LNCaP clone FGC (cell line): ENCODE results near the gene GADD45A.

ENCODE experiments used
- DNase-seq: peaks from one replicate; pipeline ENCODE4 v3.0.0-alpha.2; 2011; ENCODE audit warnings: low read depth
- H3K4me3 ChIP-seq: 2 replicates; pipeline ENCODE4 v1.5.1; 2011; ENCODE audit warnings: mild to moderate bottlenecking, low read depth, low read length, control low read depth
- TF ChIP-seq, protein P1 (sequence below): IDR thresholded peaks from 2 replicates; pipeline ENCODE4 v1.5.1; 2012; ENCODE audit warnings: mild to moderate bottlenecking; ENCODE audit not compliant: control insufficient read depth, insufficient read depth; ENCODE audit errors: extremely low read depth

Gene GADD45A

DNA sequence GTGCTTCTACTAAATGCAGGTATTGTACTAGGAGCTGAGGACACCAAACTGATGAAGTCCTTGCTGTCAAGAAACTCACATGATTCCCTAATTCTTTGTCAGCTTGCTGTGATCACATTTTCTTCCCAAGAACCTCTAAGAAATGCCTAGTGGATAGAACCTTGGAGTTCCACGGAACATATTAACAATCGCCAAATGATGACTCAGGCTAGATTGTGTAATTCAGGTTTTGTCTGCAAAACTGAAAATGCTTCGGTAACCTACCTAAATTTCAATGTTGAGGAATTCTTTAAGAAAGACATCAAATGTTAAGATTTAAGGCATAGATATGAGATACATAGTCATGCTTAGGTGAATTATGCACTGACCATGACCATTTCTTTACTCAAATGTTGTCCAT lies 1.7 kb upstream of the GADD45A start:
- TF ChIP-seq, protein P1, sequence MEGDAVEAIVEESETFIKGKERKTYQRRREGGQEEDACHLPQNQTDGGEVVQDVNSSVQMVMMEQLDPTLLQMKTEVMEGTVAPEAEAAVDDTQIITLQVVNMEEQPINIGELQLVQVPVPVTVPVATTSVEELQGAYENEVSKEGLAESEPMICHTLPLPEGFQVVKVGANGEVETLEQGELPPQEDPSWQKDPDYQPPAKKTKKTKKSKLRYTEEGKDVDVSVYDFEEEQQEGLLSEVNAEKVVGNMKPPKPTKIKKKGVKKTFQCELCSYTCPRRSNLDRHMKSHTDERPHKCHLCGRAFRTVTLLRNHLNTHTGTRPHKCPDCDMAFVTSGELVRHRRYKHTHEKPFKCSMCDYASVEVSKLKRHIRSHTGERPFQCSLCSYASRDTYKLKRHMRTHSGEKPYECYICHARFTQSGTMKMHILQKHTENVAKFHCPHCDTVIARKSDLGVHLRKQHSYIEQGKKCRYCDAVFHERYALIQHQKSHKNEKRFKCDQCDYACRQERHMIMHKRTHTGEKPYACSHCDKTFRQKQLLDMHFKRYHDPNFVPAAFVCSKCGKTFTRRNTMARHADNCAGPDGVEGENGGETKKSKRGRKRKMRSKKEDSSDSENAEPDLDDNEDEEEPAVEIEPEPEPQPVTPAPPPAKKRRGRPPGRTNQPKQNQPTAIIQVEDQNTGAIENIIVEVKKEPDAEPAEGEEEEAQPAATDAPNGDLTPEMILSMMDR, result no peak
- H3K4me3 ChIP-seq, result no peak overlapping the region
- DNase-seq, result no peak

DNA sequence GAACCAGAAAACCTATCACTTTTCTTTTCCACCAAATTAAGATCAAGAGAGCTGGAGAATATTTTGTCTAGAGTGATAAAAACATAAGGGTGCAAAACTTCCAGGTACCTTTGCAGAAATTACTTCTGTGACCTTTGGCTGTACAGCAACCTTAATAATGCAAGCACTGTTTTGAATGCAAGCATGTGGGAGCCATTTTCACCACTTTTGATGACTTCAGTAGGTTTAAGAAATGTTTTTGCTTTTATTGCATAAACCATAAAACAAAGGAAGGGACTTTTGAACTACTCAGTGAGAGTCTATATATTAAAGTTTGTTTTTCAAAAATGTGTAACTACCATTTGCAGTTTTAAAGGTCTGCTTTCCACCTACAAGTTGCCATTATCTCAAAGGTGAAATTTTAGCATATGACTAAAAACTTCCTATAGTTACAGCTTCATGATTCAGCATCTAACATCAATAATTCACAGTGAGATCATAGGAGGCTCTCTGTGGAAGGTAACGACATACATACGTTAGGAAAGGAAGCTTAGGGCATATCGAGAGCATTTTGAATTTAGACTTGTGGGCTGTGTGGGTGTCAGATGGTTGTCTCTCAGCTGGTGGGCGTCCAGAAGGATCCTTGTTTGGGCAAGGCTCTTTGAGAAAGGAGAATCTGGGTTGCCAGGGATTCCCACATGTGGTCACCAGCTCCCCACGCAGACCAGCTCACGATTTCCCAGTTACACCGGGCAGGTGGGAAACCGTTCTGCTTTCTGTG lies 1.1 kb upstream of the GADD45A start:
- H3K4me3 ChIP-seq, result no peak overlapping the region
- DNase-seq, result no peak
- TF ChIP-seq, protein P1, result no peak

DNA sequence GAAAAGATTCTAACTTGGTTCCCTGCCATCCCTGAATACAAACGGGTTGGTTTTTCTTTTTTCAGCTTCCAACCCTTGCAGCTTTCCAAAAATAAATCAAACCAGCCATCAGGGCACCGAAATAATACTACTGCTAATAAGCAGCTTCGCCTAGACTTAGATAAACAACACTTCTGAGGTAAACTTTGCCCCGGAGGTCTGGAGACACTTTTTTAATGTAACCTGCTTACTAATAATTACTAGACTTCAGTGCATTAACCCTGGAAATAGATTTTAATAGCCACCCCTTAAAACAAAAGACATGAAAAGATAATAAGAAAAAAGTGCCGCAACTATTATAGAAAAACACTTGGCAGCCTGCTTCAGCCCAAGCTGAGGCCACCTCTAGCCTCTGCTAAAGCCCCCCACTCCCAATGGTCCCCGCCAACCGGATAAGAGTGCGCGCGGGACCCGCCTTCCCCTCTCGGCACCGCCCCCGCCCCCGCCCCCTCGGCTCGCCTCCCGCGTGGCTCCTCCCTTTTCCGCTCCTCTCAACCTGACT lies 405 bp upstream of the GADD45A start:
- no peak for DNase-seq
- TF ChIP-seq, protein P1, result no peak
- H3K4me3 ChIP-seq, result peak overlapping the region; percentile 30; the same call in 1 of the 2 replicates

DNA sequence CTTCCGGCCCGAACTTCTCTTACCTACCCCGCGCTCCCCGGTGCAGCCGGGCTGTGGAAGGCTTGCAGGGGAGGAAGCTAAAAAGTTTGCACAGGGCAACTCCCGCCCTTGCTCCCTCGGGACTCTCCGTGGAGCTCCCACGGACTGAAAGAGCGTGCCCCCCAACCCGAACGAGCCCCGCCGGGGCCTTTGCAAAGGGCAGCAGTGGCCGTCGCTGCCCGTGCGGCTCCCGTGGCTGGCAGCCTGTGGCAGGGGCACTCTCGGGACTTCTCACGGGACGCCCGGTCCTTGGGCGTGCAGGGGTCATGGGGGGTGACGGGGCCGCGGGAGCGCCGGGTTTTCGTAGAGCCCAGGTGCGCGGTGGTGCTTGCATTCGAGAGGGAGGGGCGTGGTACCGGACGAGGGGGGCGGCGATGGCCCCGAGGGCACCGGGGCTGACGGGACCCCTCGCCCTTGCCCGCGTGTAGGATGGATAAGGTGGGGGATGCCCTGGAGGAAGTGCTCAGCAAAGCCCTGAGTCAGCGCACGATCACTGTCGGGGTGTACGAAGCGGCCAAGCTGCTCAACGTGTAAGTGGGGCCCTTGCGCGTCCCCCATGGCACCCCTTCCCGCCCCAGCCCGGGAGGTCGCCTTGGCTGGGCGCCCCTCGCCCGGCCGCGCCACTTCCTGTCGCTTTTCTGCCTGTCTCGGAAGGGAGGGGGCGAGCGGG lies 711 bp downstream of the GADD45A start:
- TF ChIP-seq, protein P1, result no peak
- DNase-seq, result no peak
- H3K4me3 ChIP-seq, result peak overlapping the region; percentile 97

DNA sequence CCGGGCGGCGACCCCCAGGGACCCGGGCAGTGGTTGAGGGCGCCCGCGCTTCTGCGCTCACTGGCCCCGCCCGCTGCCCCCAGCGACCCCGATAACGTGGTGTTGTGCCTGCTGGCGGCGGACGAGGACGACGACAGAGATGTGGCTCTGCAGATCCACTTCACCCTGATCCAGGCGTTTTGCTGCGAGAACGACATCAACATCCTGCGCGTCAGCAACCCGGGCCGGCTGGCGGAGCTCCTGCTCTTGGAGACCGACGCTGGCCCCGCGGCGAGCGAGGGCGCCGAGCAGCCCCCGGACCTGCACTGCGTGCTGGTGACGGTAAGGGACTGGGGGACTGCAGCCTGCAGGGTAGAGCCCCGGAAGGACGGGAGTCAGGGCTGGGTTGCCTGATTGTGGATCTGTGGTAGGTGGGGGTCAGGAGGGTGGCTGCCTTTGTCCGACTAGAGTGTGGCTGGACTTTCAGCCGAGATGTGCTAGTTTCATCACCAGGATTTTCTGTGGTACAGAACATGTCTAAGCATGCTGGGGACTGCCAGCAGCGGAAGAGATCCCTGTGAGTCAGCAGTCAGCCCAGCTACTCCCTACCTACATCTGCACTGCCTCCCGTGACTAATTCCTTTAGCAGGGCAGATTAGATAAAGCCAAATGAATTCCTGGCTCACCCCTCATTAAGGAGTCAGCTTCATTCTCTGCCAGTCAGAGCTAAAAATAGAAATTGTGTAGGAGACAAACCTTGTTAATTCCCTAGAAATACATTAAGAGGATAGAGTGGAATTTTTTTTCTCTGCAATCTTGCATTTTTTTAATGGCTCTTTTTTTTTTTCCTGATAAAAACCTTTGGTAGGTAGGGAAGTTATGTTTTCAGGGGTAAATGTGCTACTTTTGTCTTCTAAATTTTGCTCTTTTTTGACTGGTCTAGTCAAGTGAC lies 1.5 kb downstream of the GADD45A start:
- peak; percentile 68 for DNase-seq
- TF ChIP-seq, protein P1, result peak; percentile 46
- H3K4me3 ChIP-seq, result peak overlapping the region; percentile 97

DNA sequence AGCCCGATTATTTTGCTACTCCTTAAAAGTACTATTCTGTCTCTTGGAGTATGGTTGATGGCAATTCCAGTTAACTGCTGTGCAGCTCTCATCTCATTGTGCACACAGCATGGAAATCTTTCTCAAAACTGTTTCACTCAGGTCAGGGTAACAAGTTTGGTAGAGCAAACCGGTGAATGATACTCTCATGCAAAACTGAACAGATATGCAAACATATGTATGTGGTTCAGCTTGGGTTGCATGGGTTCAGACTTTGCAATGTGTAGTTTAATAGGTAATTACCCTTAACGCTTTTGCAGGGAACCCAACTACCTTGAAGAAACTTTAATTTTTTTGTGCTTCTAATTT lies 2.2 kb downstream of the GADD45A start:
- TF ChIP-seq, protein P1, result no peak
- DNase-seq, result no peak
- H3K4me3 ChIP-seq, result peak overlapping the region; percentile 97
